ENCODE data around the gene SIN3B.

The SIN3B gene

DNA sequence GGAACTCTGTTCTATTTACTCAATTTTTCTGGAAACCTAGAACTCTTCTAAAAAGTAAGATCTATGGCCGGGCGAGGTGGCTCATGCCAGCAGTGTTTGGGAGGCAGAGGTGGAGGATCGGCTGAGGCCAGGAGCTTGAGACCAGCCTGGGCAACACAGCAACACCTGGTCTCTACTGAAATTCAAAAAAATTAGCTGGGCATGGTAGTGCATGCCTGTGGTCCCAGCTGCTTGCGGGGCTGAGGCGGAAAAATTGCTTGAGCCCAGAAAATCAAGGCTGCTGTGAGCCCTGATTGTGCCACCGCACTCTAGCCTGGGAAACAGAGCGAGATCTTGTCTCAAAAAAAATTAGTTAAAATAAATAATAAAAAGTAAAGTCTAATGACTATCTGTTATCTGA, 88.2 kb downstream of the SIN3B start:
- DNase-seq = no peak

DNA sequence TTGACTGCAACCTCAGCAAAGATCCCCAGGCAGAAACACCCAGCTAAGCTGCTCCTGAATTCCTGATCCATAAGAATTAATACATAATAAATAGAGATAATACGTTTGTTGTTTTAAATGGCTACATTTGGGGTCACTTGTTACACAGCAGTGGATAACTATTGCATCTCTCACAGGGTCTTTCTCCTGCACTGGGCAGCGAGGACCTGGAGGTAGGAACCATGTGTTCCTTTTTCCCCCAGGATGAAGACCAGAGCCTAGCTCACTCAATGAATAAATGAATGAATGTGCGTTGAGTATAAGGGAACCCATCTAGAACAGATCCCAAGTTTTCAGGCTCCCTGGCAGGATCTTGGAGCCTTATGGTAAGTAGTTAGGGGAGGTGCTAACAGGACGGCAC, 90.3 kb downstream of the SIN3B start:
- DNase-seq = no peak

DNA sequence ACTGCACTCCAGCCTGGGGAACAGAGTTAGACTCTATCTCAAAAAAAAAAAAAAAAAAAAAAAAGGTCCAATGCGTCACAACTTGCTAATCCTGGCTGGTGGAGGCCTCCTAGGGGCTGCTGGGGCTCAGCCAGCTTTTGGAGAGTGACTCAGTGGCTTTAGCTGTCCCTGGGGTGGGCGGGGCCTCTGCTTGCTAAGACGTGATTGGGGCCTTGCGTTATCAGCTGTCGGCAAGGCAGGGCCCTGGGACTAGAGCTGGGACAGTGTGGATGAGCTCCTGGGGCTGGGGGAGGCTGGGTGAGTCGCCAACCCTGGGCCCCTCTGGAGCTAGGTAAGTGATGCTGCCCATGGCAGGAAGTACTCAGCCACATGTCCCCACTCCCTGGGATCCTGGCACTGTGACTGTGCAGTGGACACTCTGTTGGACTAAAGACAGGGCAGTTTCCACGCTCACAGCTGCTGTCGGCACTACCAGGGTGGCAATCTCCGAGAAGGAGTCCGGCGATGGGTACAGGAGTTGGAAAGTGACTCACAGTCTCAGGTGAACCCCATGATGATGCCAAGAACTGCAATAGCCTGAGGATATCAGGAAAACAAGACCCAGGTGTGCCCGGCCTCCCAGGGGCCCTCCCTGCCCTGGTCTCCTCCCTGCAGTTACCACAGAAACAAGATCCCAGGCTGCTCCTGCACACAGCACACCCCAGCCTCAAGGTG, 91.8 kb downstream of the SIN3B start:
- no peak for DNase-seq

DNA sequence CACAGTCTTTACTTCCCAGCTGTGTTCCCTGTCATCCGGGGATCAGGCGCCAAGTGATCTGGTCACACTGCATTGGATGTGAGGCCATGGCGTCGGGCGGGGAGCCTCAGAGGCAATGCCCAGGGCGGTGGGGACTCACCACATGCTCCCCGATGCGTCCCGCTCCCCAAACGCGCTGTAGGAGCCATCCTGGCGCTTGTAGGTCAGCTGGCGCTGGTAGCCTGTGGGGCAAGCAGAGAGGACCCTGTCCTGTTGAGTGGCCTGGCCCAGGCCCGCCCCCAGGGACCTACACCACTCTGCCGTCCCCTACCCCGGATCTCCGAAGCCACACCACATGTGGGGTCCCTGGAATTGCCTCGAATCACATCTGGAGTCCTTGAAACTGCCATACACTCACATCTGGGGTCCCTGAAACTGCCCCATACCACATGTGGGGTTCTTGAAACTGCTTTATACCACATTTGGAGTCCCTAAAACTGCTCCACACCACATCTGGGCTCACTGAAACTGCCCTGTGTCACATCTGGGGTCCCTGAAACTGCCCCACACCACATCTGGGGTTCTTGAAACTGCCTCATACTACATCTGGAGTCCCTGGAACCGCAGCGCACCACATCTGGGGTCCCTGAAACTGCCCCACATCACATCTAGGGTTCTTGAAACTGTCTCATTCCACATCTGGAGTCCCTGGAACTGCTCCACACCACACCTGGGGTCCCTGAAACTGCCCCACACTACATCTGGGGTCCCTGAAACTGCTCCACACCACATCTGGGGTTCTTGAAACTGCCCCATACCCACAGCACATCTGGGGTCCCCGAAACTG, 92.8 kb downstream of the SIN3B start:
- no peak for DNase-seq

DNA sequence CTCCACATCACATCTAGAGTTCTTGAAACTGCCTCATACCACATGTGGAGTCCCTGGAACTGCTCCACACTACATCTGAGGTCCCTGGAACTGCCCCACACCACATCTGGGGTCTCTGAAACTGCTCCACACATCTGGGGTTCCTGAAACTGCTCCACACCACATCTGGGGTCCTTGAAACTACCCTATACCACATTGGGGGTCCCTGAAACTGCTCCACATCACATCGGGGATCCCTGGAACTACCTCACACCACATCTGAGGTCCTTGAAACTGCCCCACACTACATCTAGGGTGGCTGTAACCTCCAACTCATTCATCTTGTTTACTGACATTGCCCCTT, 93.4 kb downstream of the SIN3B start:
- DNase-seq = no peak

DNA sequence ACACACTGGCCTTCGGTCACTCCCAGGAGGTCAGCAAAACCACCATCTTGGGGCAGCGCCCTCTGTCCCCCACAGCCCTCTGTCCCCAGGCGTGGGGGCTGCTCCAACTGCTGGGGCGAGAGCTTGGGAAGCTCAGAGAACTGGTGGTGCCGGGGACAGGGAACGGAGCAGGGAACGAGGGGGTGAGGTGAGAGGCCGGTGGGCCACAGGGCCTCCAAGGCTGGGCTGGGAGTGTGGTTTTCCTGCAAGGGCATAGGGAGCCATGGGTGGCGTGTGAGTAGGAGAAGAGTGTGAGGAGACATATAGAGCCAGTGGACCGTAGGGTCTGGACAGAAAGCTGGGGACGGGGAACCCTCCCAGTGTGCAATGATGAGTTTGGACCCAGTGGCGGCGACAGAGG, 93.8 kb downstream of the SIN3B start:
- DNase-seq = no peak

DNA sequence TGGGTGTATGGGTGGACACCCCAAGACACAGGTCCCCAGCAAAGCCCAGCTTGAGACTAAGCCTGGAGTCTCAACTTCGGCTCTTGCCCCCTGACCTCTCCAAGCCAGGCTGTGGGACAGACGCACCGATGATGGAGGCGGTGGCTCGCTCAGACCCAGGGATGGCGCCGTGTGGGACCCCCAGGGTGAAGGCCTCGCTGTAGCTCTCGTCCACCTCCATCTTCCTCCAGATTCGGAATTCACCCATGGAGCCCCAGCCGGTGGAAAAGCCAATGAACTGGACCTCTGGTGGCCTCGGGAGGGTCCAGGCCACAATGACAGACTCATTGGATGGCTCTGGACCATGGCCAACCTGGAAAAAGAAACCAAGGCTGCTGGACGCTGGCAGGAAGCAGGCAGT, 98.7 kb downstream of the SIN3B start:
- no peak for DNase-seq

DNA sequence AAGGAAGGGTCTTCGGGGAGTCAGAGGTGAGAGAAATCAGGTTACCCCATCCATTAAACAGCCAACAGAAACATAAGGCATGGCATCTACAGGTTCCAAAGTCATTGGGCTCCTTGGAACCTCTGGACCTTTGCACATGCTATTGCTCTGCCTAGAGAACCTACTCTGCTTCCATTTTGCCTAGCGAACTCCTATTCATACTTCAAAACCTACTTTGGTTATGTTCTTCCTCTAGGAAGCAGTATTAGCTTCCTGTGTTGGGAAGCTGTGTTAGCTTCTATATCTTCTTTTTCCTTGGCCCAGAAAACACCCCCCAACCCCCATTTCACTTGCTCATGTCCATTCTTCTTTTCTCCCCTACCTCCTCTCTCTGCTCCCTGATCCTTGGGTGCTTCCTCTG, 99.2 kb downstream of the SIN3B start:
- DNase-seq = no peak

DNA sequence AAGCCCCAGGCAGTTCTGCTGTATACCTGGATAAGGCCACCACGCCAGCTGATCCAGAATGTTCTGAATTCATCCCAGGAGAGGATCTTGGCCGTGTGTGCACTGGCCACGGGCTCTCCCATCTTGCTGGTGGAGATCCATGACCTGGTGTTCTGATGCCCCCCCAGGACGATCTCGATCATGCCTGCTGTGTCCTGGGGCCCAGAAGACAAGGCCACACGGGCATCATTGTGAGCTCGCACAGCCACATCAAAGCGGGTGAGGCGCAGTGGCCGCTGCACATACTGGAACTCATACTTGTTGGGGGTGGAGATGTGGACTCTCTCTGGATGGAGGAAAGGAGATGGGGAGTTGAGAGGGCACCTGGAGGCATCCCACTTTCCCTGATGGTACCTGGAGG, 99.7 kb downstream of the SIN3B start:
- DNase-seq = no peak
